K562 (cell line): ENCODE data around the gene MYO7A. TPM values are rescaled to one million over a fixed set of nuclear protein-coding genes. Genes with fewer than 3 reads are reported as not detected.

Experiments used
- ATAC-seq: fragments of 200-7000 bp; cut with Tn5 transposase; 3 replicates; pipeline ENCODE4 v1.9.1; 2020; ENCODE audit warnings: moderate library complexity
- BruUV-seq: library from RNA; stranded (reverse); fragments of 400-500 nt; replicated peaks from 2 replicates; lab custom pipeline; 2021; lab: Mats Ljungman, UMichigan
- CTCF ChIA-PET: fragments of 300-600 bp; formaldehyde crosslinking; extraction: SDS; loops from one replicate; lab custom pipeline; 2021; ENCODE audit warnings: low intra/inter-chr PET ratio; lab: Yijun Ruan, JAX
- POLR2A ChIA-PET: fragments of 300-600, 350-650 bp; sonication (Branson Sonifier 250); formaldehyde crosslinking; extraction: SDS; loops from one replicate; lab custom pipeline; 2021; ENCODE audit warnings: antibody characterized with exemption, inconsistent platforms; lab: Yijun Ruan, JAX
- DNase-seq, 4 experiments: peaks; one replicate each; pipeline versions ENCODE4 v3.0.0 to v3.0.0-alpha.2; 2011 to 2018; ENCODE audit warnings: low spot score in 3 of 4, mixed read lengths in 3 of 4; ENCODE audit errors: extremely low read depth in 1 of 4
- FAIRE-seq: peaks from 2 replicates; lab custom pipeline; 2011; peaks lifted over from hg19 to GRCh38; lab: Jason Lieb, UNC
- H2AFZ ChIP-seq: 2 replicates; pipeline ENCODE4 v1.6.0; 2011; ENCODE audit warnings: low read depth, low read length, control low read depth, inconsistent platforms
- H3K27ac ChIP-seq: fragments of 200-600 bp; 3 replicates; pipeline ENCODE4 v1.8.0; 2011; ENCODE audit warnings: low read depth, mild to moderate bottlenecking, control low read depth, inconsistent platforms, low read length, moderate library complexity, mixed read lengths; ENCODE audit errors: extremely low read depth
- H3K27me3 ChIP-seq, 2 experiments: fragments of 300-600 bp in 1 of 2; 2 replicates in 1 of 2; 3 replicates in 1 of 2; pipeline versions ENCODE4 v1.6.0 to v1.8.0; 2011; ENCODE audit warnings: inconsistent platforms in 2 of 2, low read length in 2 of 2, mild to moderate bottlenecking in 1 of 2, mixed read lengths in 1 of 2, moderate library complexity in 1 of 2; ENCODE audit not compliant: control insufficient read depth in 2 of 2, insufficient read depth in 2 of 2
- H3K36me3 ChIP-seq: fragments of 300-600 bp; 3 replicates; pipeline ENCODE4 v1.8.0; 2011; ENCODE audit warnings: mild to moderate bottlenecking, low read length, inconsistent platforms; ENCODE audit not compliant: control insufficient read depth, insufficient read depth
- H3K4me1 ChIP-seq, 2 experiments: fragments of 200-600 bp in 1 of 2; replicated peaks in 1 of 2; 2 replicates in 1 of 2; 3 replicates in 1 of 2; pipeline versions ENCODE4 v1.5.1 to v1.8.0; 2011; ENCODE audit warnings: inconsistent platforms in 2 of 2, low read length in 2 of 2, mild to moderate bottlenecking in 1 of 2, mixed read lengths in 1 of 2, moderate library complexity in 1 of 2; ENCODE audit not compliant: control insufficient read depth in 2 of 2, insufficient read depth in 2 of 2
- H3K4me2 ChIP-seq: 2 replicates; pipeline ENCODE4 v1.6.1; 2011; ENCODE audit warnings: low read length, control low read depth, inconsistent platforms, mixed read lengths; ENCODE audit not compliant: insufficient read depth
- H3K4me3 ChIP-seq: fragments of 200-600 bp; sonication (generic), shearing (Covaris generic); 2 replicates; pipeline ENCODE4 v1.5.1; 2016; ENCODE audit warnings: control low read depth, inconsistent platforms
- H3K79me2 ChIP-seq: fragments of 200-600 bp; 3 replicates; pipeline ENCODE4 v1.8.0; 2011; ENCODE audit warnings: low read length, inconsistent platforms; ENCODE audit not compliant: control insufficient read depth, insufficient read depth
- H3K9ac ChIP-seq, 2 experiments: 2 replicates each; pipeline versions ENCODE4 v1.6.0 to v1.6.1; 2011; ENCODE audit warnings: low read depth in 2 of 2, low read length in 2 of 2, control low read depth in 1 of 2, inconsistent platforms in 1 of 2, mild to moderate bottlenecking in 1 of 2, mixed read lengths in 1 of 2; ENCODE audit not compliant: insufficient read depth in 1 of 2
- H3K9me1 ChIP-seq: one replicate; pipeline ENCODE4 v1.6.0; 2011; ENCODE audit warnings: inconsistent platforms, mild to moderate bottlenecking, low read length, moderate library complexity; ENCODE audit not compliant: control insufficient read depth, insufficient read depth
- H3K9me3 ChIP-seq: replicated peaks from 2 replicates; pipeline ENCODE4 v1.5.1; 2011; ENCODE audit warnings: low read depth, low read length, inconsistent platforms; ENCODE audit not compliant: control insufficient read depth, insufficient read depth
- H4K20me1 ChIP-seq: replicated peaks from 2 replicates; pipeline ENCODE4 v1.6.1; 2011; ENCODE audit warnings: low read length, inconsistent platforms, mixed read lengths; ENCODE audit not compliant: control insufficient read depth, insufficient read depth
- BHLHE40 ChIP-seq: IDR thresholded peaks from 2 replicates; pipeline ENCODE4 v1.6.1; 2011; ENCODE audit warnings: low read length, improper control_type of control experiment
- CCAR2 ChIP-seq: fragments of 200-400 bp; formaldehyde crosslinking; IDR thresholded peaks from 2 replicates; pipeline ENCODE4 v1.6.1; 2017; ENCODE audit warnings: mild to moderate bottlenecking, low read depth, low read length
- CHD2 ChIP-seq: IDR thresholded peaks from 2 replicates; pipeline ENCODE4 v1.6.1; 2011; ENCODE audit warnings: low read depth, low read length
- MBD2 ChIP-seq: sonication (generic); IDR thresholded peaks from 2 replicates; pipeline ENCODE4 v1.6.1; 2016; ENCODE audit warnings: low read depth, borderline replicate concordance
- NRF1 ChIP-seq, 2 experiments: fragments of 450-650 bp; IDR thresholded peaks in 1 of 2; conservative IDR thresholded peaks in 1 of 2; 2 replicates each; pipeline ENCODE4 v1.6.1; 2014; ENCODE audit warnings: mild to moderate bottlenecking in 2 of 2
- POLR2AphosphoS5 ChIP-seq: IDR thresholded peaks from 2 replicates; pipeline ENCODE4 v1.6.1; 2011; ENCODE audit warnings: mild to moderate bottlenecking, low read depth, low read length, moderate library complexity; ENCODE audit not compliant: control insufficient read depth, insufficient read depth
- SMARCA5 ChIP-seq: fragments of 450-650 bp; IDR thresholded peaks from 2 replicates; pipeline ENCODE4 v1.6.1; 2016
- SREBF1 ChIP-seq: fragments of 150-350 bp; IDR thresholded peaks from 2 replicates; pipeline ENCODE4 v1.6.1; 2014; ENCODE audit warnings: antibody characterized with exemption, low read depth, low read length, borderline replicate concordance
- ZNF444 ChIP-seq: fragments of 250-450 bp; sonication (Bioruptor Pico); IDR thresholded peaks from 2 replicates; pipeline ENCODE4 v1.4.0; 2020; ENCODE audit warnings: mild to moderate bottlenecking, moderate library complexity
- WGBS: fragments of 100-300 bp; shearing (Covaris generic); methylation state at CpG from one replicate; pipeline ENCODE4 v1.1.6; 2016; ENCODE audit warnings: low coverage, mixed read lengths; ENCODE audit not compliant: insufficient coverage; ENCODE audit errors: missing lambda C conversion rate; 5-methylcytosine and 5-hydroxymethylcytosine counted together
- in situ Hi-C: fragments of 300-500 bp; cut with MboI; formaldehyde crosslinking; loops from 4 replicates; pipeline ENCODE4 v1.15.0; 2018; ENCODE audit warnings: inconsistent platforms, mixed read lengths
- intact Hi-C: fragments of 100-400 bp; cut with micrococcal nuclease; formaldehyde crosslinking; loops from 2 replicates; pipeline ENCODE4 v1.14.2; 2022
- polyA plus RNA-seq, 8 experiments: library from polyadenylated mRNA; depleted of rRNA in 4 of 8; stranded (reverse) in 5 of 8; unstranded in 3 of 8; fragments of >200 nt; fragmentation: Nextera tagmentation in 2 of 8; fragmentation: Illumina TruSeq in 1 of 8; extraction: Ambion mirVana in 2 of 8; extraction: Trizol in 1 of 8; gene quantifications; 2 replicates each; pipeline versions ENCODE4 v1.2.1 to v1.2.3, GENCODE V29; 2011 to 2014; ENCODE audit warnings: inconsistent platforms in 1 of 8, missing spikeins in 1 of 8
- total RNA-seq, 7 experiments: library from RNA; depleted of rRNA in 6 of 7; stranded (reverse); fragments of >200 nt in 6 of 7; fragmentation: Illumina TruSeq in 2 of 7; extraction: Trizol in 2 of 7; gene quantifications; 2 replicates each; pipeline versions ENCODE4 v1.2.1 to v1.2.3, GENCODE V29; 2011 to 2021; ENCODE audit warnings: low replicate concordance in 1 of 7
- TF ChIP-seq, protein P1 (sequence below): sonication (generic); formaldehyde crosslinking; IDR thresholded peaks from 2 replicates; pipeline ENCODE4 v1.8.0; 2023; ENCODE audit warnings: mild to moderate bottlenecking, missing genetic modification reagents
- TF ChIP-seq, protein P2 (sequence below): sonication (generic); formaldehyde crosslinking; IDR thresholded peaks from 2 replicates; pipeline ENCODE4 v1.8.0; 2022; ENCODE audit warnings: mild to moderate bottlenecking, missing genetic modification reagents, borderline replicate concordance

Gene MYO7A
- total and polyA plus RNA-seq, 9 of the 15 experiments (the other 6 are each of a cell fraction or from before 2014, with no cell fraction given): 0.01 to 0.11 (median 0.07) TPM; not detected in 1

DNA sequence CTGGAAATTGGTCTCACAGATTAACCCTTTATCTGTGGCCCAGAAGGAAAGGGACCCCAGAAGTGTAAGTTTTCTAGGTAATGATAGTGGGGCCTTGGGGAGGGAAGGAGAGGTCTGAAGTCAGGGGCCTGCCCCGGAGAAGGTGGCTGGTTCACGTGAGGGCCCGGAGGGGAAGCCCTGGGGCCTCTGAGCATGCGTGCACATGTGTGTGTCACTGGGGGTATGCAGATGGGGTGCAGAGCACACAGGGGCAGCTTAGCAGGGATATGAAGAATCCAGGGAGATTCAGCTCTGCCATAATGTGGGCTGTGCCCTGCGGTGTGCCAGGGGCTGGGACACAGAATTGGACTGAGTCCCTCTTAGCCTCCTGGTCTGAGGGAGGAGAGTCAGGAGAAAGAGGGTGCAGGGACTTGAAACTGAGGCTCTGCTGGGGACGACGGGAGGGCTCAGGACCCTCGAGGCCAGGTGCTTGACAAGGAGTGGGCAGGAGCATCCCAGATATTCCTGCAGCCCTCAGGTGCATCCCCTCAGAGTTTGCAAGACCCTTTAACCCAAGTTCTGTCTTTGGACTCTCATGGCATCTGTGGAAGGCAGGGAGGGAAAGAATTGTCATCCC, 15.5 kb downstream of the MYO7A start:
- ChIA-PET CTCF (no interaction called here), POLR2A (interaction anchor here (1.0 to 1.4 kb wide), 2 partner anchors 9 to 28 kb away, joined by 3 read pairs; no protein-coding TSS in a partner anchor)
- no peaks in the 10 kb centered on the region for H3K79me2 ChIP-seq
- intact Hi-C loops (no loop called here), in situ Hi-C loops (no loop called here)
- no peak for DNase-seq
- TF ChIP-seq SREBF1: no peak
- peak; percentile 13 to 28; a peak in 1 of 4 replicates for TF ChIP-seq NRF1 (conservative IDR thresholded peaks at IDR 0.05 in 1 of 2, IDR thresholded peaks at IDR 0.05 in 1 of 2)
- peaks cover 0 to 7% of the 10 kb centered on the region in 2 experiments; a peak in 4 of 5 replicates for H3K4me1 ChIP-seq
- no peak overlapping the region for H3K27ac ChIP-seq
- no peaks in the 10 kb centered on the region for H3K9me1 ChIP-seq
- H3K36me3 ChIP-seq: no peaks in the 10 kb centered on the region
- H3K9me3 ChIP-seq: no peaks in the 10 kb centered on the region
- WGBS: 5% methylated on average over 8 of the region's 8 CpGs
- no TSS peak for BruUV-seq
- H3K4me2 ChIP-seq: no peak overlapping the region
- no peak for ATAC-seq
- H3K27me3 ChIP-seq: peaks cover 9 to 49% of the 10 kb centered on the region in 2 experiments; a peak in 4 of 5 replicates
- no peak overlapping the region for H3K4me3 ChIP-seq
- no peak overlapping the region for H2AFZ ChIP-seq
- 0 out of 2 replicates have a peak, but pooled peaks cover 7% of the 10 kb centered on the region for H4K20me1 ChIP-seq
- H3K9ac ChIP-seq: no peak overlapping the region
- no peak for FAIRE-seq

DNA sequence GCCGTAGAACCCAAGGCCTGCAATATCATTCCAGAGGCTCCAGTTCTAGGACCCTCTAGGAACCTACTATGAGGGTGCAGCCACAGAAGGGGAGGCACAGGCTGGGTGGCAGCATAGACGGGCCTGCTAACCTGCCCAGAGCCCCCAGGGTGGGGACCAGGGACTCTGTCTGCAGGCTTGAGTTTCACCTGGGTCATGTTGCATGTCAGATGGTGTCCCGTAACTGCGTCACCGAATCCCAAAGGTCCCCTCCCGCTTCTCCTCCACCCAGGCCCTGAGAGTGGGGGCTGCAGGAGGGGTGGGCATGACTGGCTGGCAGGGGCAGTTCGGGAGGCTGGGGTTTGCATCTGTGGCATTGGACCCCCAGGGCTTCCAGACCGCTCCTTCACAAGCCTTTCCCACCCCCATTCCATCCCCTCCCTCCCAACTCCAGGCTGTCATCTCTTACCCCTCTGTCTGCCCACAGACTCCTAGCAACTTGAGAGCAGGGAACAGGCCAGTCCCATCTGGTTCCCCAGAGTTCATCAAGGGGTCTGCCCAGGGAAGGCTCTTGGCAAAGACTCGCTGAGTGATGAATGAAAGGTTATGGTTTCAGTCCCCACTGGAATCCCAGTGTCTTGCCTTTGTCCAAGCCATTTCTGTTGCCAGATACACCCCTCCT, 16.3 kb downstream of the MYO7A start:
- Histone ChIP-seq H3K4me1 (peaks cover 0 to 7% of the 10 kb centered on the region in 2 experiments; a peak in 4 of 5 replicates), H3K36me3 (no peaks in the 10 kb centered on the region), H3K79me2 (no peaks in the 10 kb centered on the region), H3K27ac (no peak overlapping the region), H3K9me1 (no peaks in the 10 kb centered on the region), H3K4me3 (no peak overlapping the region), H3K27me3 (peaks cover 5 to 49% of the 10 kb centered on the region in 2 experiments; a peak in 3 of 5 replicates), H2AFZ (no peak overlapping the region), H3K4me2 (no peak overlapping the region), H3K9me3 (no peaks in the 10 kb centered on the region), H3K9ac (no peak overlapping the region), H4K20me1 (0 out of 2 replicates have a peak, but pooled peaks cover 7% of the 10 kb centered on the region)
- CTCF ChIA-PET: no interaction called here
- no TSS peak for BruUV-seq
- ATAC-seq (no peak), DNase-seq (no peak), FAIRE-seq (no peak)
- POLR2A ChIA-PET: interaction anchor here (0.5 to 1.4 kb wide), 6 partner anchors 9 to 1764 kb away, joined by 3 to 4 read pairs (median 3); no protein-coding TSS in a partner anchor
- intact Hi-C loops (no loop called here), in situ Hi-C loops (no loop called here)
- 4% methylated on average over 8 of the region's 9 CpGs for WGBS
- TF ChIP-seq, protein P1, sequence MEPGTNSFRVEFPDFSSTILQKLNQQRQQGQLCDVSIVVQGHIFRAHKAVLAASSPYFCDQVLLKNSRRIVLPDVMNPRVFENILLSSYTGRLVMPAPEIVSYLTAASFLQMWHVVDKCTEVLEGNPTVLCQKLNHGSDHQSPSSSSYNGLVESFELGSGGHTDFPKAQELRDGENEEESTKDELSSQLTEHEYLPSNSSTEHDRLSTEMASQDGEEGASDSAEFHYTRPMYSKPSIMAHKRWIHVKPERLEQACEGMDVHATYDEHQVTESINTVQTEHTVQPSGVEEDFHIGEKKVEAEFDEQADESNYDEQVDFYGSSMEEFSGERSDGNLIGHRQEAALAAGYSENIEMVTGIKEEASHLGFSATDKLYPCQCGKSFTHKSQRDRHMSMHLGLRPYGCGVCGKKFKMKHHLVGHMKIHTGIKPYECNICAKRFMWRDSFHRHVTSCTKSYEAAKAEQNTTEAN (CRISPR knock-in tag): no peak
- TF ChIP-seq POLR2AphosphoS5 (no peak), CCAR2 (no peak), ZNF444 (no peak), BHLHE40 (no peak), CHD2 (no peak), SMARCA5 (no peak), MBD2 (no peak)
- TF ChIP-seq, protein P2, sequence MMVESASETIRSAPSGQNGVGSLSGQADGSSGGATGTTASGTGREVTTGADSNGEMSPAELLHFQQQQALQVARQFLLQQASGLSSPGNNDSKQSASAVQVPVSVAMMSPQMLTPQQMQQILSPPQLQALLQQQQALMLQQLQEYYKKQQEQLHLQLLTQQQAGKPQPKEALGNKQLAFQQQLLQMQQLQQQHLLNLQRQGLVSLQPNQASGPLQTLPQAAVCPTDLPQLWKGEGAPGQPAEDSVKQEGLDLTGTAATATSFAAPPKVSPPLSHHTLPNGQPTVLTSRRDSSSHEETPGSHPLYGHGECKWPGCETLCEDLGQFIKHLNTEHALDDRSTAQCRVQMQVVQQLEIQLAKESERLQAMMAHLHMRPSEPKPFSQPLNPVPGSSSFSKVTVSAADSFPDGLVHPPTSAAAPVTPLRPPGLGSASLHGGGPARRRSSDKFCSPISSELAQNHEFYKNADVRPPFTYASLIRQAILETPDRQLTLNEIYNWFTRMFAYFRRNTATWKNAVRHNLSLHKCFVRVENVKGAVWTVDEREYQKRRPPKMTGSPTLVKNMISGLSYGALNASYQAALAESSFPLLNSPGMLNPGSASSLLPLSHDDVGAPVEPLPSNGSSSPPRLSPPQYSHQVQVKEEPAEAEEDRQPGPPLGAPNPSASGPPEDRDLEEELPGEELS (CRISPR knock-in tag): no peak
